DOHH2 (cell line): ENCODE measurements around the gene PHYHIPL.

Experiments used
- H3F3A ChIP-seq: fragments of 200-600 bp; sonication (generic), shearing (Covaris generic); 2 replicates; pipeline ENCODE4 v1.6.0; 2016; ENCODE audit warnings: antibody characterized with exemption, mild to moderate bottlenecking; ENCODE audit not compliant: control insufficient read depth, insufficient read depth
- H3K27ac ChIP-seq: fragments of 200-600 bp; sonication (generic); 2 replicates; pipeline ENCODE4 v1.5.1; 2014; ENCODE audit warnings: low read depth, mild to moderate bottlenecking, low read length, moderate library complexity
- H3K27me3 ChIP-seq: fragments of 200-600 bp; sonication (generic); 2 replicates; pipeline ENCODE4 v1.6.1; 2014; ENCODE audit warnings: mild to moderate bottlenecking, low read length, mixed read lengths; ENCODE audit not compliant: control insufficient read depth
- H3K36me3 ChIP-seq: fragments of 200-600 bp; sonication (generic); 2 replicates; pipeline ENCODE4 v1.6.1; 2014; ENCODE audit warnings: mild to moderate bottlenecking, low read length, moderate library complexity, mixed read lengths; ENCODE audit not compliant: control insufficient read depth
- H3K4me1 ChIP-seq: fragments of 200-600 bp; sonication (generic); 2 replicates; pipeline ENCODE4 v1.6.1; 2014; ENCODE audit warnings: mild to moderate bottlenecking, low read length, mixed read lengths; ENCODE audit not compliant: control insufficient read depth
- H3K4me2 ChIP-seq: fragments of 200-600 bp; sonication (generic); 2 replicates; pipeline ENCODE4 v1.6.0; 2014; ENCODE audit warnings: mild to moderate bottlenecking, low read length, moderate library complexity
- H3K4me3 ChIP-seq: fragments of 200-600 bp; sonication (generic); 2 replicates; pipeline ENCODE4 v1.5.1; 2014; ENCODE audit warnings: mild to moderate bottlenecking, low read length, mixed read lengths
- H3K79me2 ChIP-seq: fragments of 200-600 bp; sonication (generic); 2 replicates; pipeline ENCODE4 v1.6.1; 2014; ENCODE audit warnings: mild to moderate bottlenecking, low read length, mixed read lengths; ENCODE audit not compliant: control insufficient read depth
- H3K9me2 ChIP-seq: fragments of 200-600 bp; sonication (generic); replicated peaks from 2 replicates; pipeline ENCODE4 v1.6.1; 2014; ENCODE audit warnings: mild to moderate bottlenecking, low read length, mixed read lengths; ENCODE audit not compliant: control insufficient read depth
- H3K9me3 ChIP-seq: fragments of 200-600 bp; sonication (generic); 2 replicates; pipeline ENCODE4 v1.6.1; 2014; ENCODE audit warnings: antibody characterized with exemption, low read length, mixed read lengths; ENCODE audit not compliant: control insufficient read depth, insufficient read depth
- H4K20me1 ChIP-seq: fragments of 200-600 bp; sonication (generic); 2 replicates; pipeline ENCODE4 v1.6.0; 2014; ENCODE audit warnings: low read depth, mild to moderate bottlenecking, antibody characterized with exemption, low read length, moderate library complexity; ENCODE audit not compliant: control insufficient read depth, insufficient read depth
- EZH2phosphoT487 ChIP-seq: fragments of 200-600 bp; sonication (generic); IDR thresholded peaks from 2 replicates; pipeline ENCODE4 v1.6.1; 2017; ENCODE audit warnings: borderline replicate concordance, mild to moderate bottlenecking, antibody characterized with exemption, low read length, moderate library complexity, mixed read lengths
- TF ChIP-seq, protein P1 (sequence below): fragments of 200-600 bp; sonication (generic); IDR thresholded peaks from one replicate; pipeline ENCODE4 v1.5.1; 2014; ENCODE audit warnings: antibody characterized with exemption, mild to moderate bottlenecking, low read depth, low read length; ENCODE audit not compliant: poor library complexity, severe bottlenecking

Gene PHYHIPL

DNA sequence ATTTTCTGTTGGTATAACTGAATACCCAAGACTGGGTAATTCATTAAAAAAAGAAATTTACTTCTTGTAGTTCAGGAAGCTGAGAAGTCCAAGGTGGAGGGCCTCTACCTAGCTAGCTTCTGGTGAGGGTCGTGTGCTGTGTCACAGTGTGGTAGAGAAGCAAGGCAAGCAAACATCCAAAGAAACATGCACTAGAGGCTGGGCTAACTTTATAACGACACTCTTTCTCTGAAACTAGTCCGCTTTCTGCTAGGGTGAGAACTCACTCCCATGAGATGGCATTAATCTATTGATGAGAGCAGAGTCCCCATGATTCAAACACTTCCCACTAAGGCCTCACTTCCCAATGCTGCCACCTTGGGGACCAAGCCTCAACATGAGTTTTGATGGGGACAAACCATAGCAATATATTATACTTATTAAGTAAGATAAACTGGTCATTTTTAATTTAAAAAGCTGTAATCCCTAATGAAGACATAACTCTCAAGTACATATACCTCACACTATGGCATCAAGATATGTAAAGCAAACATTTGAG, 50.8 kb downstream of the PHYHIPL start:
- H3K27ac ChIP-seq, result no peak overlapping the region

DNA sequence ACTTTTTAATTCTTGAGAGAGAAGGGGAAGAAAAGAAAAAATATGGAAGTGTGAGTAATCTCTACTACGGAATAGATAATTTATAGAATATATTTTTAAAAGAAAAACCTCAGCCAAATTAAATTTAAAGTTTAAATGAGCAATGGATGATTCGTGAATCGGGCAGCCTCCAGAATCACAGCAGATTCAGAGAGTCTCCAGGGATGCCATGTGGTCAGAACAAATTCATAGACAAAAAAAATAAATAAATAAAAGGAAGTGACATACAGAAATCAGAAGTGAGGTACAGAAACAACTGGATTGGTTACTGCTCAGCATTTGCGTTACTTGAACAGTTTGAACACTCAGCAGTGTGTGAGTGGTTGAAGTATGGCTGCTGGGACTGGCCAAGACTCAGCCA, 53.0 kb downstream of the PHYHIPL start:
- Histone ChIP-seq H3K27me3 (no peaks in the 10 kb centered on the region), H3K36me3 (no peaks in the 10 kb centered on the region), H3K9me2 (no peaks in the 10 kb centered on the region), H3K4me2 (no peak overlapping the region), H3F3A (0 out of 2 replicates have a peak, but pooled peaks cover 2% of the 10 kb centered on the region), H3K4me1 (peaks cover 4% of the 10 kb centered on the region; the same call in 1 of the 2 replicates), H3K9me3 (no peaks in the 10 kb centered on the region), H4K20me1 (no peaks in the 10 kb centered on the region), H3K27ac (no peak overlapping the region), H3K79me2 (no peaks in the 10 kb centered on the region), H3K4me3 (no peak overlapping the region)
- TF ChIP-seq, protein P1, sequence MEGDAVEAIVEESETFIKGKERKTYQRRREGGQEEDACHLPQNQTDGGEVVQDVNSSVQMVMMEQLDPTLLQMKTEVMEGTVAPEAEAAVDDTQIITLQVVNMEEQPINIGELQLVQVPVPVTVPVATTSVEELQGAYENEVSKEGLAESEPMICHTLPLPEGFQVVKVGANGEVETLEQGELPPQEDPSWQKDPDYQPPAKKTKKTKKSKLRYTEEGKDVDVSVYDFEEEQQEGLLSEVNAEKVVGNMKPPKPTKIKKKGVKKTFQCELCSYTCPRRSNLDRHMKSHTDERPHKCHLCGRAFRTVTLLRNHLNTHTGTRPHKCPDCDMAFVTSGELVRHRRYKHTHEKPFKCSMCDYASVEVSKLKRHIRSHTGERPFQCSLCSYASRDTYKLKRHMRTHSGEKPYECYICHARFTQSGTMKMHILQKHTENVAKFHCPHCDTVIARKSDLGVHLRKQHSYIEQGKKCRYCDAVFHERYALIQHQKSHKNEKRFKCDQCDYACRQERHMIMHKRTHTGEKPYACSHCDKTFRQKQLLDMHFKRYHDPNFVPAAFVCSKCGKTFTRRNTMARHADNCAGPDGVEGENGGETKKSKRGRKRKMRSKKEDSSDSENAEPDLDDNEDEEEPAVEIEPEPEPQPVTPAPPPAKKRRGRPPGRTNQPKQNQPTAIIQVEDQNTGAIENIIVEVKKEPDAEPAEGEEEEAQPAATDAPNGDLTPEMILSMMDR, result no peak
- TF ChIP-seq EZH2phosphoT487, result no peak

More for the DNA sequence above, 50.8 kb downstream of the PHYHIPL start:
- H4K20me1 ChIP-seq, result no peaks in the 10 kb centered on the region
- H3K4me1 ChIP-seq, result no peaks in the 10 kb centered on the region
- H3K9me3 ChIP-seq, result no peaks in the 10 kb centered on the region
- no peak overlapping the region for H3K4me3 ChIP-seq
- TF ChIP-seq, protein P1, result no peak
- no peak for TF ChIP-seq EZH2phosphoT487
- H3F3A ChIP-seq, result 0 out of 2 replicates have a peak, but pooled peaks cover 2% of the 10 kb centered on the region
- H3K4me2 ChIP-seq, result no peak overlapping the region
- no peaks in the 10 kb centered on the region for H3K36me3 ChIP-seq
- no peaks in the 10 kb centered on the region for H3K27me3 ChIP-seq
- no peaks in the 10 kb centered on the region for H3K79me2 ChIP-seq
- H3K9me2 ChIP-seq, result no peaks in the 10 kb centered on the region

DNA sequence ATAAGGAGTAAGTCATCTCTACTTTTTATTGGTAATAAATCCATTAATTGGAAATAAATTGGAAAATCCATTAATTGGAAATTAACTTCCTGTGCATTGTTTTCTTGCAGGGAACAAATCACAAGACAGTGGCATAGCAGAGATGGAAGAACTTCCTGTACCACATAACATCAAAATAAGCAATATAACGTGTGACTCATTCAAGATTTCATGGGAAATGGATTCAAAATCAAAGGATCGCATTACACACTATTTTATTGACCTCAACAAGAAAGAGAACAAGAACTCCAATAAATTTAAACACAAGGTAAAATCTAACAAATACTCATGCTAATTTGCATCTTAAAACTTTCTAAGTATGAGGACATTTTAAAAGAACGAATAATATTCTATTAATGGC, 57.8 kb downstream of the PHYHIPL start:
- H3K4me1 ChIP-seq, result peaks cover 8% of the 10 kb centered on the region
- H3K4me2 ChIP-seq, result no peak overlapping the region
- H3K79me2 ChIP-seq, result no peaks in the 10 kb centered on the region
- TF ChIP-seq, protein P1, result no peak
- TF ChIP-seq EZH2phosphoT487, result no peak
- H3K9me3 ChIP-seq, result peaks cover 4% of the 10 kb centered on the region; the same call in 1 of the 2 replicates
- no peak overlapping the region for H3K27ac ChIP-seq
- no peaks in the 10 kb centered on the region for H3K27me3 ChIP-seq
- no peaks in the 10 kb centered on the region for H3K9me2 ChIP-seq
- H3K4me3 ChIP-seq, result no peak overlapping the region
- H4K20me1 ChIP-seq, result no peaks in the 10 kb centered on the region
- H3F3A ChIP-seq, result no peaks in the 10 kb centered on the region
- no peaks in the 10 kb centered on the region for H3K36me3 ChIP-seq
